Esophagus squamous epithelium (tissue), 4 donors: ENCODE data around the gene ENOX1.

ENCODE experiments used
- POLR2A ChIP-seq, 4 donors: fragments of 450-650 bp; IDR thresholded peaks; one replicate each; pipeline ENCODE4 v1.6.1; 2017; ENCODE audit warnings: antibody characterized with exemption in 4 of 4, mild to moderate bottlenecking in 4 of 4, moderate library complexity in 3 of 4
- TF ChIP-seq, protein P1 (sequence below), 6 experiments: fragments of 450-650 bp in 4 of 6; fragments of 200-600 bp in 2 of 6; sonication (generic) in 2 of 6; IDR thresholded peaks; one replicate each; pipeline ENCODE4 v1.5.1; 2016 to 2019; ENCODE audit warnings: antibody characterized with exemption in 6 of 6, mild to moderate bottlenecking in 4 of 6, moderate library complexity in 4 of 6

DNA sequence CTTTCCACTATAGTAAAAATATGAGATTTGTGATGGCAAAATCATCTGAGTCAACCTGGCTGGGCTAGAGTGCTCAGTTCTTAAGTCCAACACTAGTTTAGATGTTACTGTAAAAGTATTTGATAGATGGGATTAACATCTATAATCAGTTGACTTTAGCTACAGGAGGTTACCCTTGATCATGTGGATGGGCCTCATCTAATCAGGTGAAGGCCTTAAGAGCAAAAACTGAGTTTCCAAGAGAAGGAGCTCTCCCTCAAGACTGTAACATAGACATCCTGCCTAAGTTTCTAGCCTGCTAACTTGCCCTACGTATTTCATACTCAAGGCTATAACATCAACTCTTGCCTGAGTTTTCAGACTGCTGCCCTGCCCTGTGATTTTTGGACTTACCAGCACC lies 132.8 kb downstream of the ENOX1 start:
- no peak for TF ChIP-seq POLR2A (IDR thresholded peaks at IDR 0.05)
- TF ChIP-seq, protein P1, sequence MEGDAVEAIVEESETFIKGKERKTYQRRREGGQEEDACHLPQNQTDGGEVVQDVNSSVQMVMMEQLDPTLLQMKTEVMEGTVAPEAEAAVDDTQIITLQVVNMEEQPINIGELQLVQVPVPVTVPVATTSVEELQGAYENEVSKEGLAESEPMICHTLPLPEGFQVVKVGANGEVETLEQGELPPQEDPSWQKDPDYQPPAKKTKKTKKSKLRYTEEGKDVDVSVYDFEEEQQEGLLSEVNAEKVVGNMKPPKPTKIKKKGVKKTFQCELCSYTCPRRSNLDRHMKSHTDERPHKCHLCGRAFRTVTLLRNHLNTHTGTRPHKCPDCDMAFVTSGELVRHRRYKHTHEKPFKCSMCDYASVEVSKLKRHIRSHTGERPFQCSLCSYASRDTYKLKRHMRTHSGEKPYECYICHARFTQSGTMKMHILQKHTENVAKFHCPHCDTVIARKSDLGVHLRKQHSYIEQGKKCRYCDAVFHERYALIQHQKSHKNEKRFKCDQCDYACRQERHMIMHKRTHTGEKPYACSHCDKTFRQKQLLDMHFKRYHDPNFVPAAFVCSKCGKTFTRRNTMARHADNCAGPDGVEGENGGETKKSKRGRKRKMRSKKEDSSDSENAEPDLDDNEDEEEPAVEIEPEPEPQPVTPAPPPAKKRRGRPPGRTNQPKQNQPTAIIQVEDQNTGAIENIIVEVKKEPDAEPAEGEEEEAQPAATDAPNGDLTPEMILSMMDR (IDR thresholded peaks at IDR 0.05), result no peak
